ENCODE results near the gene AIFM3. TPM values are rescaled to one million over a fixed set of nuclear protein-coding genes. Genes with fewer than 3 reads are reported as not detected.
A peak's percentile ranks its signal among the peaks of the same experiment; 100 is the strongest.

AIFM3 gene
- total RNA-seq, 1 donor from 2014 or later, result 0.99 TPM

DNA sequence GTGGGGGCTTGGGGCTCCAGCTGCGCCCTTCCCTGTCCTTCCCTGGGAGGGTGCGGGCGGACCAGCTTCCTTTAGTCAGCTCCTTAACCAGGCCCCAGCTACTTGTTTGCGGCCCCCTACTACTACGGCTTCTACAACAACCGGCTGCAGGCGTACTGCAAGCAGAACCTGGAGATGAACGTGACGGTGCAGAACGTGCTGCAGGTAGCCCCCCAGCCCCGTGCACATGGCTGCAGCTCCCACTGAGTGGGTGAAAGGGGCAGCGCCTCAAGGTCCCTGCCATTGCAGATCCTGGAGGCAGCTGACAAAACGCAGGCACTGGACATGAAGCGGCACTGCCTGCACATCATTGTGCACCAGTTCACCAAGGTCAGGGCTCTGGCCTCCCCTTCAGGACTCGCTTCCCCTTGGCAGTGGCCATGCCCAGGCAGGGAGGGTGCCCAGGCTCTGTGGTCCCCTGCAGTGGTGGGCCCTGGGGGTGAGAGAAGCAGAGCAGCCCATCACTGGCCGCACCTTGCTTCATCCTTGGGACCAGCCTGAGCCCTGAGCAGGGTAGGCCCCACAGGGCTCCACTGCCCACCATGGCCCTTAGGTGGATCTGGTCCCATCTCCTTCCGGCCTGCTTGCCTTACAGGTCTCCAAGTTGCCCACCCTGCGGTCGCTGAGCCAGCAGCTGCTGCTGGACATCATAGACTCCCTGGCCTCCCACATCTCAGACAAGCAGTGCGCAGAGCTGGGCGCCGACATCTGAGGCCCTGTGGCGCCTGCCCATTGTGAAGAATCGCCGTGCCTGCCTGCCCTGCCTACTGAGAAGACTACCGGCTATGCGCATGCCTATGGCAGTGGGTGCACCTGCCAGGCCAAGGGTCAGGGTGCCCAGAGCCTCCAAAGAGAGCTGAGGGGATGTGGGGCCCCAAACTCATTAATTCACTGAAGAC is 29.8 kb downstream of the AIFM3 start:
- no peaks in the 10 kb centered on the region for H3K27me3 Mint-ChIP-seq (ENCODE audit: unreplicated experiment)
- DNase-seq (ENCODE audit: extremely low spot score, unreplicated experiment), result no peak

DNA sequence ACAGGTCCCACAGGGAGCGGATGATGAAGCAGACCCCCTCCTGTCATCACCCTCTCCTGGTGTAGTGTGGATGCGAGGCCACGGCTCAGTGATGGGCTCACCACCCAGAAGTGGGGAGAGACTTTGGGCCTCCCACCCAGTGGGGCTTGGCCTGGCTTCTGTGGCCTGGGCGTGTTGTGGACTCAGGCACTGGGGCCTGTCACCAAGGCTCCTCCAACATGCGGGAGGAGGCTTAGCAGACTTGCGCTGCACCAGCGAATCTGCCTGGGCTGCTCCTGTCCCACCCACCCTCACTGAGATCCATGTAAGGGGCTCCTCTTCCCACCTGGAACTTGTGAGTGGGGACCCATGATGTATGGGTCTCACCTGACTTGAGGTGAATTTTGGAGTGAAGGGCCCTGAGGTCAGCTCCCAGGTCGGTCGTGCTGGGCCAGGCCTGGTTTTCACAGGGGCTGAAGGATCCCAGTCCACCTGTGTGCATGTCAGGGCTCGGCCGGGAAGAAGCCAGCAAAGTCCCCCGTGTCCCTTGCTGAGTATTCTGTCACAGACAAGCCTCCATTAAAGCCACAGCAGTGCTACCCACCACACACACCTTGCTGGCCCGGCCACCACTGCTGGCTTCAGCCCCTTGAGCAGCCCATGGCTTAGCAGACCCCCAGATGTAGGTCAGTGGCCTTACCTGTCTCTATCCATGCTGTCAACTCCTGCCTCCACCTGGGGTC is 30.6 kb downstream of the AIFM3 start:
- Mint-ChIP-seq H3K9me3 (ENCODE audit: unreplicated experiment) (no peaks in the 10 kb centered on the region), H3K4me3 (ENCODE audit: unreplicated experiment) (no peak overlapping the region), H3K36me3 (ENCODE audit: unreplicated experiment) (peaks cover 8% of the 10 kb centered on the region), H3K27ac (ENCODE audit: unreplicated experiment) (no peak overlapping the region), H3K27me3 (ENCODE audit: unreplicated experiment) (no peaks in the 10 kb centered on the region), H3K4me1 (ENCODE audit: unreplicated experiment) (peaks cover 17% of the 10 kb centered on the region)
- TF ChIP-seq, protein P1, sequence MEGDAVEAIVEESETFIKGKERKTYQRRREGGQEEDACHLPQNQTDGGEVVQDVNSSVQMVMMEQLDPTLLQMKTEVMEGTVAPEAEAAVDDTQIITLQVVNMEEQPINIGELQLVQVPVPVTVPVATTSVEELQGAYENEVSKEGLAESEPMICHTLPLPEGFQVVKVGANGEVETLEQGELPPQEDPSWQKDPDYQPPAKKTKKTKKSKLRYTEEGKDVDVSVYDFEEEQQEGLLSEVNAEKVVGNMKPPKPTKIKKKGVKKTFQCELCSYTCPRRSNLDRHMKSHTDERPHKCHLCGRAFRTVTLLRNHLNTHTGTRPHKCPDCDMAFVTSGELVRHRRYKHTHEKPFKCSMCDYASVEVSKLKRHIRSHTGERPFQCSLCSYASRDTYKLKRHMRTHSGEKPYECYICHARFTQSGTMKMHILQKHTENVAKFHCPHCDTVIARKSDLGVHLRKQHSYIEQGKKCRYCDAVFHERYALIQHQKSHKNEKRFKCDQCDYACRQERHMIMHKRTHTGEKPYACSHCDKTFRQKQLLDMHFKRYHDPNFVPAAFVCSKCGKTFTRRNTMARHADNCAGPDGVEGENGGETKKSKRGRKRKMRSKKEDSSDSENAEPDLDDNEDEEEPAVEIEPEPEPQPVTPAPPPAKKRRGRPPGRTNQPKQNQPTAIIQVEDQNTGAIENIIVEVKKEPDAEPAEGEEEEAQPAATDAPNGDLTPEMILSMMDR (IDR thresholded peaks at IDR 0.05), result no peak
- DNase-seq (ENCODE audit: extremely low spot score, unreplicated experiment), result no peak

More for the DNA sequence above, 29.8 kb downstream of the AIFM3 start:
- no peak overlapping the region for H3K27ac Mint-ChIP-seq (ENCODE audit: unreplicated experiment)
- TF ChIP-seq, protein P1 (IDR thresholded peaks at IDR 0.05), result no peak
- H3K4me1 Mint-ChIP-seq (ENCODE audit: unreplicated experiment), result peaks cover 12% of the 10 kb centered on the region
- peaks cover 11% of the 10 kb centered on the region for H3K36me3 Mint-ChIP-seq (ENCODE audit: unreplicated experiment)
- H3K9me3 Mint-ChIP-seq (ENCODE audit: unreplicated experiment), result no peaks in the 10 kb centered on the region
- H3K4me3 Mint-ChIP-seq (ENCODE audit: unreplicated experiment), result no peak overlapping the region

DNA sequence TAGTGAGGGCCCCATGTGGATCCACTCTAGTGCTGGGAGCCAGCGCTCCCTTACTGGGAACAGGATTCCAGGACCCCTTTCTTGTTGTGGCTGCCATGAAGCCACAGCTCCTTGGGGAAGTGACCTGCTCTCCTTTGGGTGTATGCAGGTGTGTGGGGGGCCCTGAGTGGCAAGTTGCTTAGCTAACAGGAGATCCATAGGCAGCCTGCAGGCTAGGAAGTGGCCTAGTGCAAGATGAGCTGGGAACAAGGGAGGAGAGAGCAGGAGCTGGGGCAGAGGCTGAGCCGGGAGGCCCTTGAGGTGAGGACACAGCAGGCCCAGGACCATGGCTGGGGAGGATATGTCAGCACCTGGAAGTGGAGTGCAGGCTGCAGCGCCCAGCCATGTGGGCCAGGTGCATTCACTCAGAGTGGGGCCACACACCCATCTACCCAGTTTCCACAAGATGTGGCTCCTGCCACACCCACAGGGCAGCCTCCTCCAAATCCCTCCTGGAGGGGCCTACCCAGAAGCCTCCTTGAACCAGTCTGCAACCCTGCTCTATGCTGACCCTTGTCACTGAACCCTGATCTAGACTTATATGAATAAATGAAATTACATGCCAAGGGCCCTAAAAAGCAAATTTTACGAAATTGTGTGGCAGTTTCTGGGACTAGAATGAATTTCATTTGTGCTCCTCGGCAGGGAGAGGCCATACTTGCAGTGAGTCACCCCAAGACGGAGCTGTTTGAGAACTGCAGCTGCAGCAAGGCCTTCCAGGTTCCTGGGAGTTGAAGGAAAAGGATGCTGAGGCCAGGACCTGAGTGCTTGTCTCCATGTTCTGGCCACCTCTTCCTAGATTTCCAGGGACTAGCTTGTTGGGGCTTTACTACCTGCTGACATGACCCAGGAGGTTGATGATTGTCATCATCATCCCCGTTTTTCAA is 31.6 kb downstream of the AIFM3 start:
- peak overlapping the region; percentile 14 for H3K27ac Mint-ChIP-seq (ENCODE audit: unreplicated experiment)
- H3K4me1 Mint-ChIP-seq (ENCODE audit: unreplicated experiment), result peaks cover 26% of the 10 kb centered on the region
- H3K27me3 Mint-ChIP-seq (ENCODE audit: unreplicated experiment), result no peaks in the 10 kb centered on the region
- H3K4me3 Mint-ChIP-seq (ENCODE audit: unreplicated experiment), result no peak overlapping the region
- no peak for DNase-seq (ENCODE audit: extremely low spot score, unreplicated experiment)
- no peaks in the 10 kb centered on the region for H3K9me3 Mint-ChIP-seq (ENCODE audit: unreplicated experiment)
- TF ChIP-seq, protein P1 (IDR thresholded peaks at IDR 0.05), result no peak
- H3K36me3 Mint-ChIP-seq (ENCODE audit: unreplicated experiment), result peaks cover 8% of the 10 kb centered on the region

DNA sequence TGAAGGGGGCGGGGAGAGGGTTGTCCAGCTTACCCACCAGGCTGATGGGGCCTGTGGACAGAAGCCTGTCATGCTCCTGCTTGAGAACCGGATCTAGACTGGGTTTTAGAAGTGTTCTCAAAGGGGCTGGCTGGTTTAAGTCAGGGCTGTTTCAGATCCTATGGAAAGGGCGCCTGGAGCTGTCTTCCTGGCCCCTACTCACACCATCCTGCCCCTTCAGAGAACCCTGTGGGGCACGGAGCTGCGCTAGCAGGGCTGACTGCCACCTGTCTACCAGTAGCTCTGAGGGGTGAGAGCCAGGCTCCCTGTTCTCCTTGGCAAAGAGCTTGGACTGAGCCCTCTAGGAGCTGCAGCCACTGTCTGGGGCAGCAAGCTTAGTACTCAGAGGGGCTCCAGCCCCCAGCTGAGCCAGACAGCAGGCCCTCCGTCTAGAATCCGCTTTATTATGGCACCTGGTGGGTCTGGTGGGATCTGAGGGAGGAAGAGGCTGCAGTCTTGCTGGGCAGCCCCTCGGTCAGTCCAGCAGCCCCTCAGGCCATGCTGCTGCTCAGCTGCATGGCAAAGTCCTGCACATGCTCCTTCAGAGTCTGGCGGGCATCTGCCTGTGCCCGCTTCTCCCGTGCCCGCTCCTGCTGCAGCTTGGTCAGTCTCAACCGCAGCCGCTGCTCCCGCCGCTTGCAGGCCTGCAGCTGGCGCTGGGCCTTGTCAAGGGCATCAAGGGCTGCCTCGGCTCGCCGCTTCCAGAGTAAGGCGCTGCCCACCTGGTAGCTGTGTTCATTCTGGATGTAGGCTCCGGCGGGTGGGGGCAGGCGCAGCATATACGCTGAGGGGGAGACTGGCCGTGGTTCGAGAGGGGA is 32.5 kb downstream of the AIFM3 start:
- Mint-ChIP-seq H3K4me1 (ENCODE audit: unreplicated experiment) (peaks cover 28% of the 10 kb centered on the region), H3K9me3 (ENCODE audit: unreplicated experiment) (no peaks in the 10 kb centered on the region), H3K27ac (ENCODE audit: unreplicated experiment) (no peak overlapping the region), H3K4me3 (ENCODE audit: unreplicated experiment) (peak overlapping the region; percentile 95), H3K27me3 (ENCODE audit: unreplicated experiment) (no peaks in the 10 kb centered on the region), H3K36me3 (ENCODE audit: unreplicated experiment) (peaks cover 8% of the 10 kb centered on the region)
- DNase-seq (ENCODE audit: extremely low spot score, unreplicated experiment), result no peak
- TF ChIP-seq, protein P1 (IDR thresholded peaks at IDR 0.05), result no peak

Measured in osteocyte (in vitro differentiated cells).